A673 (cell line): ENCODE data around the gene CSTF3.

ENCODE experiments used
- CTCF ChIP-seq: fragments of 300-800, 200-600 bp; sonication (generic); conservative IDR thresholded peaks from 2 replicates; pipeline ENCODE4 v1.5.1; 2017; ENCODE audit warnings: low read depth, mild to moderate bottlenecking, antibody characterized with exemption, low read length, moderate library complexity, mixed read lengths
- EZH2 ChIP-seq: fragments of 200-600 bp; sonication (generic); IDR thresholded peaks from 2 replicates; pipeline ENCODE4 v1.6.1; 2017; ENCODE audit warnings: borderline replicate concordance, low read depth, mild to moderate bottlenecking, mixed read lengths, antibody characterized with exemption, low read length; ENCODE audit not compliant: poor library complexity, severe bottlenecking

- TF ChIP-seq CTCF (no peak), EZH2 (no peak)
Measured at GRCh38 chr11:33063326-33063881, 97.9 kb downstream of the CSTF3 start.
